ENCODE results near the gene PPTC7. TPM values are rescaled to one million over a fixed set of nuclear protein-coding genes. Genes with fewer than 3 reads are reported as not detected.

Gene PPTC7
- total RNA-seq, 2 donors from 2014 or later = 15.2 TPM

DNA sequence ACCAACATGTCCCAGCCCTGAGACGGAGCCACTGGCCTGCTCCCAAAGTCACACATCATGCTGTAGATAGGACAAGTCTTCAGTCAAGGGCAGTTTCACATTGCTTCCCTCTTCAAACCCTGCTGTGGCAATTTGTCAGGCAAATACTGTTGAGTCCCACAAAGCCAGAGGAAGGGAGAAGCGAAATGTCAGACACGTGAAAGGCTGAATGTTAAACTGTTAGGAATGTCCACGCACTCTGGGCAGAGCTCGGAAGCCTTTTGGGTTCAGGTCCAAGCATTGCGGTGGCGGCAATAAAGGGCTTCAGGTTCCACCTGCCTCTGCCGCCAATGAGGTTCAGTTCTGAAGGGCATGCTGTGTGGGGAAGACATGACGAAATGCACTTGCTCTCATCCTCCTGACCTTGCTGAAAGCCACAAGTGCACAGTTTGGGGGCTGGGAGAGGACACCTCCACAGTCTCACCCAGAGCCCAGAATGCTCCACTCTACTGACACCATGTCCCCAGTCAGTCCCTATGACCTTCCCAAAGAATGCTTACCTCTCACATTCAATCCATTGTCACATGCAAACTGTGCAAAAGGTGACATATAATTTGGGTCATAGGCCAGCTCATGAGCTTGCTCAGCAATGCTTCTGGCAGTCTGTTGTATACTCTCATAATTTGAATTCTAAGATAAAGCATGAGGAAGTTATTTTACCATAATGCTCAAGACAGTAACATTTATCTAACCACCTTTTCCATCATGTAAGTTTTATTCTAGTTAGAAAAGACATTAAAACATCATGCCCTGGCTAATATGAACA lies 45.3 kb downstream of the PPTC7 start:
- Mint-ChIP-seq H3K4me3 (no peak overlapping the region), H3K4me1 (peaks cover 10% of the 10 kb centered on the region), H3K36me3 (ENCODE audit: low read depth) (peaks cover 32% of the 10 kb centered on the region), H3K9me3 (no peaks in the 10 kb centered on the region), H3K27ac (no peak overlapping the region), H3K27me3 (ENCODE audit: insufficient read depth) (no peaks in the 10 kb centered on the region)
- no peak overlapping the region for H3K4me3 ChIP-seq (ENCODE audit: low read length)
- no peaks in the 10 kb centered on the region for H3K9me3 ChIP-seq (ENCODE audit: control insufficient read depth, low read length)
- TF ChIP-seq, protein P1, sequence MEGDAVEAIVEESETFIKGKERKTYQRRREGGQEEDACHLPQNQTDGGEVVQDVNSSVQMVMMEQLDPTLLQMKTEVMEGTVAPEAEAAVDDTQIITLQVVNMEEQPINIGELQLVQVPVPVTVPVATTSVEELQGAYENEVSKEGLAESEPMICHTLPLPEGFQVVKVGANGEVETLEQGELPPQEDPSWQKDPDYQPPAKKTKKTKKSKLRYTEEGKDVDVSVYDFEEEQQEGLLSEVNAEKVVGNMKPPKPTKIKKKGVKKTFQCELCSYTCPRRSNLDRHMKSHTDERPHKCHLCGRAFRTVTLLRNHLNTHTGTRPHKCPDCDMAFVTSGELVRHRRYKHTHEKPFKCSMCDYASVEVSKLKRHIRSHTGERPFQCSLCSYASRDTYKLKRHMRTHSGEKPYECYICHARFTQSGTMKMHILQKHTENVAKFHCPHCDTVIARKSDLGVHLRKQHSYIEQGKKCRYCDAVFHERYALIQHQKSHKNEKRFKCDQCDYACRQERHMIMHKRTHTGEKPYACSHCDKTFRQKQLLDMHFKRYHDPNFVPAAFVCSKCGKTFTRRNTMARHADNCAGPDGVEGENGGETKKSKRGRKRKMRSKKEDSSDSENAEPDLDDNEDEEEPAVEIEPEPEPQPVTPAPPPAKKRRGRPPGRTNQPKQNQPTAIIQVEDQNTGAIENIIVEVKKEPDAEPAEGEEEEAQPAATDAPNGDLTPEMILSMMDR (conservative IDR thresholded peaks at IDR 0.05) = no peak
- H3K9ac ChIP-seq (ENCODE audit: extremely low read depth, low read length, poor library complexity, severe bottlenecking) = no peak overlapping the region
- H3K36me3 ChIP-seq (ENCODE audit: control insufficient read depth, insufficient read depth, low read length) = peaks cover 55% of the 10 kb centered on the region
- DNase-seq = peak; percentile 41
- H3K27ac ChIP-seq (ENCODE audit: low read depth, low read length) = no peak overlapping the region
- H3K4me1 ChIP-seq (ENCODE audit: control insufficient read depth, insufficient read depth, low read length) = peaks cover 9% of the 10 kb centered on the region
- WGBS, 2 experiments (ENCODE audit: insufficient coverage in 1 of 2, insufficient read length in 1 of 2) = 94 to 96% methylated on average over 8 to 9 of the region's 9 CpGs
- no peaks in the 10 kb centered on the region for H3K27me3 ChIP-seq (ENCODE audit: control insufficient read depth, insufficient read depth, low read length, poor library complexity, severe bottlenecking)

DNA sequence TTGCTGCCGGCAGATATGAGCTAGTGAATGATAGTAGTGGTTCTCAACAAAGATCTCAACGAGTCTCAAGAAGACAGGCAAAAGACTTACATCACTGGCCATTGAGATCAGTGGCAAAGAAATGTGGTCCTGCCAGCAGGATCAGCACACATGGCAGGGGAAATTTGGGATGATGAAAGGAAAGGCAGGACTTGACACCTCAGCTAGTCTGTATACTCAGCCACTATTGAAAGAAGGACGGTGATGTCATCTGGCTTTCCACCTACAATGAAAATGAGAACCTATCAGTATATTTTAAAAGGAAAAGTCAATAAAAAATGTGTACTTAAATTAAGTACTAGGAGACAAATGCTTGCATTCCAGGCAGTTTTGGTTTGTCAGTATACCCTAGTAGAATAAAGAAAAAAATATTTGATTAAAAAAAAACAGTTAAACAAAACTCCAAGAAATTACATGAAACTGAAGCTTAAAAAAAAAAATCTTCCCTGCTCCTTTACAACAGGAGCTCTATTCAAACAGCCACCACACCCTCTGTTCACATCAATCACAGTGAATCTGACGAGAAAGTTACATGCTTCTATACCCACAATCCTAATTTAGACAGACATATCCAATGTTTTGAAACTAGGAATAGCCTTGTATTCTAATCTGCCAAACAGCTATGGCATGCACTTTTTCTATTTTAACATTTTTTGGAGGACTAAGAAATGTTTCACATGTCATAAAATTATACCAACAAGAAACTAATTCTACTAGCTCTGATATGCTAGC lies 46.1 kb downstream of the PPTC7 start:
- DNase-seq = peak; percentile 29
- Mint-ChIP-seq H3K4me1 (peaks cover 8% of the 10 kb centered on the region), H3K9me3 (no peaks in the 10 kb centered on the region), H3K27ac (no peak overlapping the region), H3K4me3 (no peak overlapping the region), H3K36me3 (ENCODE audit: low read depth) (peaks cover 27% of the 10 kb centered on the region), H3K27me3 (ENCODE audit: insufficient read depth) (no peaks in the 10 kb centered on the region)
- Histone ChIP-seq H3K36me3 (ENCODE audit: control insufficient read depth, insufficient read depth, low read length) (peaks cover 55% of the 10 kb centered on the region), H3K4me3 (ENCODE audit: low read length) (no peak overlapping the region), H3K4me1 (ENCODE audit: control insufficient read depth, insufficient read depth, low read length) (peaks cover 9% of the 10 kb centered on the region), H3K9me3 (ENCODE audit: control insufficient read depth, low read length) (no peaks in the 10 kb centered on the region), H3K9ac (ENCODE audit: extremely low read depth, low read length, poor library complexity, severe bottlenecking) (no peak overlapping the region), H3K27me3 (ENCODE audit: control insufficient read depth, insufficient read depth, low read length, poor library complexity, severe bottlenecking) (no peaks in the 10 kb centered on the region), H3K27ac (ENCODE audit: low read depth, low read length) (no peak overlapping the region)
- TF ChIP-seq, protein P1 (conservative IDR thresholded peaks at IDR 0.05) = no peak
- 92 to 100% methylated on average over 2 to 4 of the region's 4 CpGs for WGBS, 2 experiments (ENCODE audit: insufficient coverage in 1 of 2, insufficient read length in 1 of 2)

DNA sequence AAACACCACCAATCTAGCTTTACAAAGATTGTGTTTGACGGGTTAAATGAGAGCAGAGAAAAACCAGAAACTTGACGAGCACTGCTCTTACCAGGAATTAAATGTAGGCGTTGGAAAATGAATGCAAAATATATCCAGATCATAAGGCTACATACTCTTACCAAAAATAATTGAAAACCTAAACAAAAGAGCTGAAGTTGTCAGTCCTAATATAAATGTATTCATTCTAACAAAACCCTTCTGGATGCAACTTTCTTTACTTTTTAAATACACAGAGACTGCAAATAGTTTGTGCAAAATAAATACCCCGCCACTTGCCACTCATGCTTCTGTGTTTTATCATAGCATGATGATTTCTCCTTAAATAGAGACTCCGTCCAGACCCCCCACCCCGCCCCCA lies 48.3 kb downstream of the PPTC7 start:
- Mint-ChIP-seq H3K27ac (no peak overlapping the region), H3K9me3 (no peaks in the 10 kb centered on the region), H3K4me3 (no peak overlapping the region), H3K36me3 (ENCODE audit: low read depth) (peaks cover 32% of the 10 kb centered on the region), H3K4me1 (peaks cover 8% of the 10 kb centered on the region), H3K27me3 (ENCODE audit: insufficient read depth) (no peaks in the 10 kb centered on the region)
- H3K27me3 ChIP-seq (ENCODE audit: control insufficient read depth, insufficient read depth, low read length, poor library complexity, severe bottlenecking) = no peaks in the 10 kb centered on the region
- no peak overlapping the region for H3K9ac ChIP-seq (ENCODE audit: extremely low read depth, low read length, poor library complexity, severe bottlenecking)
- H3K4me1 ChIP-seq (ENCODE audit: control insufficient read depth, insufficient read depth, low read length) = peaks cover 9% of the 10 kb centered on the region
- no peak for DNase-seq
- WGBS, 2 experiments (ENCODE audit: insufficient coverage in 1 of 2, insufficient read length in 1 of 2) = 82 to 98% methylated on average over 2 to 6 of the region's 6 CpGs
- no peak overlapping the region for H3K4me3 ChIP-seq (ENCODE audit: low read length)
- H3K27ac ChIP-seq (ENCODE audit: low read depth, low read length) = no peak overlapping the region
- peaks cover 50% of the 10 kb centered on the region for H3K36me3 ChIP-seq (ENCODE audit: control insufficient read depth, insufficient read depth, low read length)
- no peaks in the 10 kb centered on the region for H3K9me3 ChIP-seq (ENCODE audit: control insufficient read depth, low read length)
- TF ChIP-seq, protein P1 (conservative IDR thresholded peaks at IDR 0.05) = no peak
